ENCODE measurements around the gene ICAM5. TPM values are rescaled to one million over a fixed set of nuclear protein-coding genes. Genes with fewer than 3 reads are reported as not detected.

The ICAM5 gene
- total RNA-seq, 4 donors from 2014 or later, result 0.12 to 1.6 (median 1.3) TPM; not detected in 1

GRCh38 chr19:10316229-10317044, 26.7 kb downstream of the ICAM5 start:
- Histone ChIP-seq H3K27me3 (no peaks in the 10 kb centered on the region), H3K4me1 (peaks cover 6 to 20% (median 13%) of the 10 kb centered on the region in 3 donors), H3K36me3 (peaks cover 11 to 51% (median 26%) of the 10 kb centered on the region in 3 donors), H3K4me3 (peak overlapping the region in 3 of 4 donors; percentile 79 to 92 (median 90)), H3K9me3 (no peaks in the 10 kb centered on the region), H3K27ac (peak overlapping the region; percentile 62 to 80 (median 74))
- 63 to 66% methylated on average over 7 to 11 of the region's 19 CpGs for WGBS, 2 donors
- DNase-seq, result no peak
- intact Hi-C loops (cut with DNase I), result no loop called here
- TF ChIP-seq CTCF (IDR thresholded peaks at IDR 0.05) (no peak), POLR2A (IDR thresholded peaks at IDR 0.05) (no peak)

GRCh38 chr19:10317045-10317856, 27.5 kb downstream of the ICAM5 start:
- no peak for DNase-seq
- peaks cover 13 to 59% (median 34%) of the 10 kb centered on the region in 3 donors for H3K36me3 ChIP-seq

GRCh38 chr19:10317857-10318462, 28.2 kb downstream of the ICAM5 start:
- Histone ChIP-seq H3K4me3 (no peak overlapping the region), H3K27ac (no peak overlapping the region), H3K4me1 (peaks cover 6 to 20% (median 13%) of the 10 kb centered on the region in 3 donors), H3K36me3 (peaks cover 20 to 66% (median 40%) of the 10 kb centered on the region in 3 donors), H3K27me3 (no peaks in the 10 kb centered on the region), H3K9me3 (no peaks in the 10 kb centered on the region)
- TF ChIP-seq CTCF (IDR thresholded peaks at IDR 0.05), result no peak
- no peak for TF ChIP-seq POLR2A (IDR thresholded peaks at IDR 0.05)
- intact Hi-C loops (cut with DNase I), result no loop called here
- 84 to 96% methylated on average over 7 to 9 of the region's 15 CpGs for WGBS, 2 donors
- DNase-seq, result no peak

More at GRCh38 chr19:10317045-10317856, 27.5 kb downstream of the ICAM5 start:
- Histone ChIP-seq H3K27me3 (no peaks in the 10 kb centered on the region), H3K4me1 (peaks cover 6 to 20% (median 13%) of the 10 kb centered on the region in 3 donors), H3K27ac (no peak overlapping the region), H3K9me3 (no peaks in the 10 kb centered on the region), H3K4me3 (no peak overlapping the region)
- 75% methylated on average over 13 to 14 of the region's 29 CpGs for WGBS, 2 donors
- intact Hi-C loops (cut with DNase I), result no loop called here
- no peak for TF ChIP-seq POLR2A (IDR thresholded peaks at IDR 0.05)
- TF ChIP-seq CTCF (IDR thresholded peaks at IDR 0.05), result no peak

- no peaks in the 10 kb centered on the region for H3K27me3 ChIP-seq
- no peak overlapping the region for H3K27ac ChIP-seq
- peaks cover 6 to 20% (median 13%) of the 10 kb centered on the region in 3 donors for H3K4me1 ChIP-seq
- peaks cover 26 to 77% (median 46%) of the 10 kb centered on the region in 3 donors for H3K36me3 ChIP-seq
- intact Hi-C loops (cut with DNase I), result no loop called here
- TF ChIP-seq CTCF (IDR thresholded peaks at IDR 0.05) (no peak), POLR2A (IDR thresholded peaks at IDR 0.05) (no peak)
- no peak overlapping the region for H3K4me3 ChIP-seq
- DNase-seq, result no peak
- H3K9me3 ChIP-seq, result no peaks in the 10 kb centered on the region
- 82 to 90% methylated on average over 9 to 11 of the region's 13 CpGs for WGBS, 2 donors
Measured at GRCh38 chr19:10318807-10319682, 29.3 kb downstream of the ICAM5 start.

Data from esophagus squamous epithelium (tissue), 5 donors.